ENCODE data around the gene ZKSCAN4. TPM values are rescaled to one million over a fixed set of nuclear protein-coding genes. Genes with fewer than 3 reads are reported as not detected.

ZKSCAN4 gene
- total RNA-seq, 4 donors from 2014 or later = 2.4 to 5.3 (median 3.3) TPM

DNA sequence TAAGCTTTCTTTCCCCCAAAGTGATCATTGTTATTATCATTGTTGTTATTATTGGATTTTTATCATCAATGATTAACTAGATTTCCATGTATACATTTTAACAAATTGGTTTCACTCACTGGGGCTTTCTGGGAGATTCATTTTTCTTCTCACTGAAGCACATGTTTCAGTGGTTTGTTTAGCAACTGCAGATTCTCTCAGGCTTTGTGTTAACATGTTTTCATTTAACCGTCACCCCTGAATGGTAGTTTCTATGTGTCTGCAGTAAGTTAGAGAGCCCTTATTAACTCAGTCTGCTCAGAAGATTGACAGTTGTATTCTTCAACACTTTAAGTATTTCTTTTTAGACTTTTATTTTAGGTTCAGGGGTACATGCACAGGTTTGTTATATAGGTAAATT lies 12.4 kb downstream of the ZKSCAN4 start:
- H3K9me3 ChIP-seq = no peaks in the 10 kb centered on the region
- no peak overlapping the region for H3K27ac ChIP-seq
- peaks cover 0 to 26% (median 7%) of the 10 kb centered on the region in 3 donors for H3K36me3 ChIP-seq
- intact Hi-C loops (cut with DNase I) = no loop called here
- H3K27me3 ChIP-seq = no peaks in the 10 kb centered on the region
- no peak for DNase-seq
- TF ChIP-seq, protein P1, sequence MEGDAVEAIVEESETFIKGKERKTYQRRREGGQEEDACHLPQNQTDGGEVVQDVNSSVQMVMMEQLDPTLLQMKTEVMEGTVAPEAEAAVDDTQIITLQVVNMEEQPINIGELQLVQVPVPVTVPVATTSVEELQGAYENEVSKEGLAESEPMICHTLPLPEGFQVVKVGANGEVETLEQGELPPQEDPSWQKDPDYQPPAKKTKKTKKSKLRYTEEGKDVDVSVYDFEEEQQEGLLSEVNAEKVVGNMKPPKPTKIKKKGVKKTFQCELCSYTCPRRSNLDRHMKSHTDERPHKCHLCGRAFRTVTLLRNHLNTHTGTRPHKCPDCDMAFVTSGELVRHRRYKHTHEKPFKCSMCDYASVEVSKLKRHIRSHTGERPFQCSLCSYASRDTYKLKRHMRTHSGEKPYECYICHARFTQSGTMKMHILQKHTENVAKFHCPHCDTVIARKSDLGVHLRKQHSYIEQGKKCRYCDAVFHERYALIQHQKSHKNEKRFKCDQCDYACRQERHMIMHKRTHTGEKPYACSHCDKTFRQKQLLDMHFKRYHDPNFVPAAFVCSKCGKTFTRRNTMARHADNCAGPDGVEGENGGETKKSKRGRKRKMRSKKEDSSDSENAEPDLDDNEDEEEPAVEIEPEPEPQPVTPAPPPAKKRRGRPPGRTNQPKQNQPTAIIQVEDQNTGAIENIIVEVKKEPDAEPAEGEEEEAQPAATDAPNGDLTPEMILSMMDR (IDR thresholded peaks at IDR 0.05) = no peak
- no peak for TF ChIP-seq POLR2A (IDR thresholded peaks at IDR 0.05)
- no peak overlapping the region for H3K4me3 ChIP-seq
- no peaks in the 10 kb centered on the region for H3K4me1 ChIP-seq
- 67 to 100% methylated on average over 1 of the region's 1 CpG for WGBS, 2 donors

DNA sequence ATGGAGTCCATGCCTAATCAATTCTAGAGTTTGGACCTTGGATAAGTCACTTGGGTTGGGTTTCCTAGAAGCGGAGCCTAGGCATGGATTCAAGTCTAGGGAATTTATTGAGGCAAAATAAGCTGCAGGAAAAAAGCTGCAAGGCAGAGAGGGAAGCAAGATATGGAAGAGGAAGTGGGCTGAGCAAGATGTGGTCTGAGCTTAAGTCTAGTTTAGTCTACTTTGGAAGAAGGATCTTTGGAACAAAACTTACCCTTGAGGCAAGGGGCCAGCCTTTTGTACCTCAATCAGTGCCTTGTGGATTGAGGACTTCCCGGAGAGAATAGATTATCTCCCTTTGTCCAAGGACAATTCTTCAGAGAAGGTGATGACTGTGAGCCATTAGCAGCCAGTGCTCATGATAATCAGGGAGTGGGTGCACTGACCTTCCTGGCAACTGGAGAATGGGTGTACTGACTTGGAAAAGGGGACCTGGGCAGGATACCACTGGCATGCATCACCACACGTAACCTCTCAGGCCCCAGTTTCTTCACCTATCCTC lies 16.1 kb downstream of the ZKSCAN4 start:
- no peak for DNase-seq
- no peaks in the 10 kb centered on the region for H3K9me3 ChIP-seq
- H3K4me3 ChIP-seq = no peak overlapping the region
- no peaks in the 10 kb centered on the region for H3K4me1 ChIP-seq
- peaks cover 0 to 44% (median 3%) of the 10 kb centered on the region in 3 donors for H3K36me3 ChIP-seq
- no peak overlapping the region for H3K27ac ChIP-seq
- intact Hi-C loops (cut with DNase I) = no loop called here
- no peaks in the 10 kb centered on the region for H3K27me3 ChIP-seq
- WGBS, 2 donors = 92 to 97% methylated on average over 3 of the region's 3 CpGs
- TF ChIP-seq, protein P1 (IDR thresholded peaks at IDR 0.05) = no peak
- TF ChIP-seq POLR2A (IDR thresholded peaks at IDR 0.05) = no peak

DNA sequence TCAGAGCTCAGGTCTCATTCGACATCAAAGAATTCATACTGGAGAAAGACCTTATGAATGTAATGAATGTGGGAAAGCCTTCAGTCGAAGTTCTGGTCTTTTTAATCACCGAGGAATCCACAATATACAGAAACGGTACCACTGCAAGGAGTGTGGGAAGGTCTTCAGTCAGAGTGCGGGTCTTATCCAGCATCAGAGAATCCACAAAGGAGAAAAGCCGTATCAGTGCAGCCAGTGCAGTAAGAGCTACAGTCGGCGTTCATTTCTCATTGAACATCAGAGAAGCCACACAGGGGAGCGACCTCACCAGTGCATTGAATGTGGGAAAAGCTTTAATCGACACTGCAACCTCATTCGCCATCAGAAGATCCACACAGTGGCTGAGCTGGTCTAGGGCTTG lies 19.3 kb downstream of the ZKSCAN4 start:
- H3K9me3 ChIP-seq = no peaks in the 10 kb centered on the region
- peaks cover 0 to 72% (median 5%) of the 10 kb centered on the region in 3 donors for H3K36me3 ChIP-seq
- WGBS, 2 donors = 91 to 94% methylated on average over 11 of the region's 11 CpGs
- no peak for DNase-seq
- H3K4me1 ChIP-seq = no peaks in the 10 kb centered on the region
- intact Hi-C loops (cut with DNase I) = no loop called here
- no peak overlapping the region for H3K27ac ChIP-seq
- no peaks in the 10 kb centered on the region for H3K27me3 ChIP-seq
- no peak for TF ChIP-seq POLR2A (IDR thresholded peaks at IDR 0.05)
- TF ChIP-seq, protein P1 (IDR thresholded peaks at IDR 0.05) = no peak
- H3K4me3 ChIP-seq = no peak overlapping the region

- peaks cover 0 to 29% (median 11%) of the 10 kb centered on the region in 3 donors for H3K4me1 ChIP-seq
- H3K27ac ChIP-seq = no peak overlapping the region
- H3K9me3 ChIP-seq = no peaks in the 10 kb centered on the region
- no peak for DNase-seq
- peaks cover 0 to 21% (median 0%) of the 10 kb centered on the region in 4 donors for H3K27me3 ChIP-seq
- 83 to 89% methylated on average over 2 of the region's 2 CpGs for WGBS, 2 donors
- intact Hi-C loops (cut with DNase I) = no loop called here
- peaks cover 0 to 47% (median 5%) of the 10 kb centered on the region in 3 donors for H3K36me3 ChIP-seq
- no peak for TF ChIP-seq POLR2A (IDR thresholded peaks at IDR 0.05)
- TF ChIP-seq, protein P1 (IDR thresholded peaks at IDR 0.05) = no peak
- no peak overlapping the region for H3K4me3 ChIP-seq
Observed at GRCh38 chr6:28226460-28226859, 25.6 kb downstream of the ZKSCAN4 start.

GRCh38 chr6:28225056-28225834 lies 26.8 kb downstream of the ZKSCAN4 start, which contains the start of gene ZSCAN9:
Gene ZSCAN9 (plus strand): TSS chr6:28225275. CDS start chr6:28227085, 1,810 bp downstream.
- Histone ChIP-seq H3K36me3 (peaks cover 0 to 34% (median 0%) of the 10 kb centered on the region in 3 donors), H3K9me3 (no peaks in the 10 kb centered on the region), H3K27me3 (peaks cover 0 to 33% (median under 1%) of the 10 kb centered on the region in 4 donors), H3K4me3 (peak within 1 kb of the TSS; percentile 70 to 85 (median 75)), H3K27ac (peak within 1 kb of the TSS; percentile 71 to 85 (median 78)), H3K4me1 (peaks cover 0 to 29% (median 11%) of the 10 kb centered on the region in 3 donors)
- TF ChIP-seq, protein P1 (IDR thresholded peaks at IDR 0.05) = no peak
- TF ChIP-seq POLR2A (IDR thresholded peaks at IDR 0.05) = no peak
- intact Hi-C loops (cut with DNase I) = no loop called here
- no peak for DNase-seq
- WGBS, 2 donors = 0% methylated on average over 29 to 39 of the region's 45 CpGs
